ENCODE data around the gene IFRD2.
"Not testable (repeated sequence)": the region's sequence is repeated elsewhere in the genome, so short reads cannot be mapped to it uniquely, and the experiment has no call there.

The IFRD2 gene

DNA sequence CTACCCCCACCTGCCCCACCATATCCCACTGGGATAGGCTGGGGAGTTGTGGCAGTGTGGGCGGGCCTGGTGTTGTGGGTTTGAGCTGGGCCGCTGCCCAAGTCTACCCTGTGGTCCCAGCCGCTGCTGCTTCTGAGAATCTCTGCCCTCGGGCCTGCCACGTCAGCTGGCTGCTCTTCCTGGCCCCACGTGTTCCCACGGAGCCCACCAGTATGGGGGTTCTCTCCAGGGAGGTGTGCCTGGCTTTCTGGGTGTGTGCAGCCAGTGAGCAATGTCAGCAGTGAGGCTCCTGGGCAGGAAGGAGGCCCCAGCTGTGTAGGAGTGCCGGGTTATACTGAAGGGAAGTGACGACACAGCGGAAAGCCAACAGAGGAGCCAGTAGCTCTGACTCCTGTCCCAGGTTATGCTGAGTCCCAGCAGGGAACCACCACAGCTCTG, 45.7 kb downstream of the IFRD2 start:
- DNase-seq: peak; percentile 77

DNA sequence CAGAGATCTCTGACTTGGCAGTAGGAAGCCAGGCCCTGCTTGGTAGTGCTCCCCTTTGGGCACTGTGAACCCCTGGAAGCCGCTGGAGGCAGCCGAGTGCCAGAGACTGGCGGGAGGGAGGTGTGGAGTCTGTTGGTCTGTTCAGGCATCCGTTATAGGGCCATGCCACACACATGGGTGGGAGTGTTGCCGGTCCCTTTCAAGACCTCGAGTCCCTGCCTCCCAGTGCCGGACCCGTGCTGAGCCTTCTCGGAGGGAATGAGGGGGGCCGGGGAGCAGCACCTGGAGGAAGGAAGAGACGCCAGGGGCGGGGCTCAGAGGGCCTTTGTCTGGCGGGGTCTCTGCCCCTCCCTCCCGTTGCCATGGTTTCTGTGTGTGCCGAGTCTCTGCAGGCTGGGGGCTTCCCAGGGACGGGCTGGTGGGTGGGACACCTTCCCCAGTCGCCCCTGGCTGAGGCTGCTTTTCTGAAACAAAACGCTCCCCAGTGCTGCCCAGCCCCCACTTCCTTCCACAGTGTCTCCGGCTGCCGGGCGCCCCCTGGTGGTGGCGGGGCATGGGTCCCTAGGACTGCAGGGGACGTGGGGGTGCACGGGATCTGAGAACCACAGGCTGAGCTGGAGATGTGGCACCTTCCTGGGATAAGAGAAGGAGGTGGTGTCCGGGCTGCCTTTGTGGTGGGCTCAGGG, 46.3 kb downstream of the IFRD2 start:
- DNase-seq: peak; percentile 89

DNA sequence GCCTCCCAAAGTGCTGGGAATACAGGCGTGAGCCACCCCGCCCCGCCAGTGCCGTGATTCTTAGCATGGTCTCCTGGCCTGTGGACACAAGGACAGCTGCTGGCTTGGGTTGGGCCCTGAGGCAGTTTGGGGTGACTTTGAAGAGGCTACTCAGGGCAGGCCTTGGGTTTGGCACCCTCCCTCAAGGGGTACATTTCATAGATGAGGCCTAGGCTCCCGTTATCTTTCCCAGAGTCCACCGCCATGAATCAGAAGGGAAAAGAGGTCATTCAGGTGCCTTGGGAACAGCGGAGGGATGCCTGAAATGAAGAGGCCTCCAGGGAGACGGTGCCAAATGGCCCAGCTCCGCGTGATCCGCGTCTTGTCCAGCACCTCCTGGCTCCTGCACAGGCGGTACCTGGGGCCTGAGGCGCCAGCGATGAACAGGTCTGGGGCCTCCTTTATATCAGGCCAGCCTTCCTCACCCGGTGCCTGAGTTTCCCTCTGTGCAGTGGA, 46.9 kb downstream of the IFRD2 start:
- no peak for DNase-seq

DNA sequence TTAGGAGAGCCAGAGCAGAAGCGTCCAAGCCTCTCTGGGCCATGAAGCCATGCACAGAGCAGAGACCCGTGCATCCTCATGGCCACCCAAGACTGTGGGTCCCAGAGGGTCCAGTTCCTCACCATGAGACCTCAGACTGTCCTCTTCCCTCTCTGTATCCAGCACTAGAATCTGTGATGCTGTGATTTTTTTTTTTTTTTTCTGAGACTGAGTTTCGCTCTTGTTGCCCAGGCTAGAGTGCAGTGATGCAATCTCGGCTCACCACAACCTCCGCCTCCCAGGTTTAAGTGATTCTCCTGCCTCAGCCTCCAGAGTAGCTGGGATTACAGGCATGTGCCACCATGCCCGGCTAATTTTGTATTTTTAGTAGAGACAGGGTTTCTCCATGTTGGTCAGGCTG, 47.4 kb downstream of the IFRD2 start:
- DNase-seq: not testable (repeated sequence)

DNA sequence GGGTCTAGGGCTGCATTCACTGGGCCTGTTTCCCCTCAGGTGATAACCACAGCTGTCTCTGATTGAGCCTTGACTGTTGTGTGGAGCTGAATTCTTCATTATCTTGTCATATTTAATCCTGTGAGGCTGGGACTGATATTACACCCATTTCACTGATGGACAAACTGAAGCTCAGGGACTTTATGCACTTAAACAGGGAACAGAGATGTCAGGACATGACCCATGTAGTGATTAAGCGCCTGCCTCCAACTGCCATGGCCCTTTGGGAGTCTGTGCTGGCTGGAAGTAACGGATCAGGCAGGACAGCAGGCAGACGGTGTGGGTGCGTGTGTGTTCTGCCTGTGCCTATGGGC, 48.7 kb downstream of the IFRD2 start:
- DNase-seq: no peak

DNA sequence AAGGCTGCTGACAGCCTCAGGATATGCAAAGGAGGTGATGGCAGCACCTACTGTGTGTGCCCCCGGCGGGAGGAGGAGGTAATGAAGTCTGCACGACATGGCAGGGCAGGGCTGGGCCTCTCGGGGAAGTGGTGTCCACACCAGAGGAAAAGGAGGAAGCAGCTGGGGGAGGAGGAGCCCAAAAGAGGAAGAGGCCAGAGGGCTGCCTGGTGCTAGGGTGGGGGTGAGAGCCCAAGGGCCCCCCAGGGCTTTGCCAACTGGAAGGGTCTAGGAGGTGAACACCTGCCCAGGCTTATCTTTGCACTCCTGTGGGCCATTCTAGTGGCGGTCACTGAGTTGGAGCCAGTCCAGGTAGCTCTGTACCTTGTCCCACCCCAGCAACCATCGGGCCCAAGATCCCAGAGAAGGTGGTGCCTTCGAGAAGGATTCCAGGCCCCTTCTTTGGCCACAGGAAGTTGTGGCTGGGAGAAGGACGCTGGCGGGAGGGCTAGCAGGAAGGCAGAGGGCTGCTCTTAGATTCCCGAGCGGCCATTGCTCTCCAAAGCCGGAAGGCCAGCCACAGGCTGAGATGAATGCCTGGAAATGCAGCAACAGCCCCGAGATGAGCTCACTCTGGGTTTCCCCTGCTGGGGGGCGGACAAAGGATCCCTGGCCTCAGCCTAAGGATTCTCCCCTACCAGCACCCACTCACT, 49.2 kb downstream of the IFRD2 start:
- peak; percentile 63 for DNase-seq

DNA sequence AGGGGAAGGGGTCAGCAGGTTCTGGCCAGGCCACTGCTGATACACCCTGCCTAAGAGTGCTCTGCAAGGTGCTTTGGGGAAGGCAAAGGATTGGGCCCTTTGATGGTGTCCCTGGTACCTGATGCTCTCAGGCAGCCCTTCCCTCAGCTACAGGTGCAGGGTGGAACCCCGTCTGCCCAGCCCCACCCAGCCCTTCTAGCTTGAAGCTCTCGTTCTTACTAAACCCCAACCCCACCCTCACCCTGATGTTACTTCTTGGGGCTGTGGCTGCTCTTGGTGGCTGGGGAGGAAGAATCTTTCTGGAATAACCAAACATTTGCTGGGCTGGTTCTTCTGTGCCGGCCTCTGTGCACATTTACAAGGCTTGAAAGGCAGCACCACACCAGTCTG, 49.9 kb downstream of the IFRD2 start:
- DNase-seq: no peak

DNA sequence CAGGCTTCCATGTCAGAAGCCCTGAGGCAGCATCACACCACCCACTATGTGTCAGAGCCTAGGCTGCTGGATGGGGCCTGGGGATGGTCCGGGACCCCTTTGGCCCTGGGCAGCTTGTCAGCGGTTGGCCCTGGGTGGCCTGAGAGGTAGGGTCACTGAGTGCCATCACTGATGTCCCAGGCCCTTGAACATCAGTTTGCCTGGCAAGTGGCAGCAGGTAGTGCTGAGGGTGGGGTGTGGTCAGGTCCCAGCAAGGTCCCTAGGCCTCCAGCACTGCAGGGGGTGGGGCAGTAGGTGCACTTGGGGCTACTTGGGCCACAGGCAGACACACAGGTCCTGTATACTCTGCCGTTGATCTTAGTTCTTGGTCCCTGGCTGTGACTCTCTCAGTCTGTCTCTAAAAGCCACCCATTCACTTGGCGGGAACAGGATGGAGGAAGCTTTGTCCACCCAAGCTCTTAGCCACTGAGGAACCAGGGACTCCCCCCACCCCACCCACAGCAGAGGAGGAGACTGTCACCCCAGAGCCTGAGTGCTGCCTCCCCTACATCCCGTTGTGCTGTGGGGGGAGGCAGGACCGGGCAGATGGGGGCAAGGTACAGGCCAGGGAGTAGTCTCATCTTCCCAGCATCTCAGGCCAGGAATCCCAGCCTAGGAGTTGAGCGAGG, 50.4 kb downstream of the IFRD2 start:
- DNase-seq: no peak

DNA sequence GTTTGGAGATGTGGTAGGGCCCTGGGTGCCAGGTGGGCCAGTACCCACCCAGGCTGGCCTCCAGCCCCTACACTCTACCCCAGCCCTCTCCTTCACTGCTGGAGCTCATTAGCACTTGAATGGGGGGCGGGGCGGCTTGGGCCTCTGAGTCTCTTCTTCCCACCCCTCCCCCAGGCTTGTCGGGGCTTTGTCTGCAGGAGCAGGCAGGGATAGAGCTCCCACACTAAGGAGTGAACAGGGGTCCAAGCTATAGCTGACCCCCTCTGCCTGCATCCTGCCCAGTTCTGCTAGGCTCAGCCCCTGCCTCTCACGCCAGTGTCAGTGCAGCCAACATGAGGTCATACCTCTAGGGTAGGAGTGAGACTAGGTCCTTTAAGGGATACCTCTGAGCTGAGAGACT, 51.1 kb downstream of the IFRD2 start:
- DNase-seq: no peak

DNA sequence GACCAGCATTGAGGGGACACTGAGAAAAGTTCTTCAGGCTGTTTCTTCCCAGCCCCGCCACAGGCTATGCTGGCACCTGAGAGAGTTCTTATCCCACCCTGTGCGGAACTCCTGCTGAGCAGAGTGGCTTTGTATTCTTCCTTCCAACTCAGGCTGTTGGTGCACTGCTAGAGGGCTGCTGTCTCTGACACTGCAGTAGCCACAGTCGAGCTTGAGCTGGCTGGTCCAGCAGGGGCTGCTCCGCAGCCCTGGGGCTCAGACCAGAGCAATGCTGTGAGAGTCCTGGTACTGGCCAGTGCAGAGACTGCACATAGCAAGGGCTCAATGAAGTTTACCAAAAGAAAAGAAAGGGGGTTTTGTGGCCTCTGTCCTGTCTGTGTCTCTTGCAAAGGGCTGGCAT, 52.6 kb downstream of the IFRD2 start:
- no peak for DNase-seq

DNA sequence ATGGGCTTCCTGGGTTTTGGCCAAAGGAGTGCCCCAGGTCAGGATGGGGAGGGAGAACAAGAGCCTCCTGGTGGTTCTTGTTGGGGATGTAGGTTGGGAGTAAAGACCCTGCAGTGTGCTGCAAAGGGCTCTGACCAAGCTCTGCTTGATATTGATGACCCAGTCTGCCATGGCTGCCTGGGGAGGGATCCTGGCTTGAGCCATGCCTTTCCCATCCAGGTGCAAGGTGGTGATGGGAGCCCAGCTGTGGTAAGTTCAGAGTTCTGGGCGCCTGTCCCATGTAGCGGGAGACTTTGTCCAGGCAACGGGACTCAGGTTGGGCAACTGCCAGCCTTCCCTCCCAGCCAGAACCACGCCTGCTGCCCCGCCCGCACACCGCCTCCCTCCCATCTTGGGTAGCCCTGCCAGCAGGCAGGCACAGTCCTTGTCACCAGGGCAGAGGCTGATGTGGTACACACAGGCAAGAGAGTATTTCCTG, 53.6 kb downstream of the IFRD2 start:
- peak; percentile 82 for DNase-seq

DNA sequence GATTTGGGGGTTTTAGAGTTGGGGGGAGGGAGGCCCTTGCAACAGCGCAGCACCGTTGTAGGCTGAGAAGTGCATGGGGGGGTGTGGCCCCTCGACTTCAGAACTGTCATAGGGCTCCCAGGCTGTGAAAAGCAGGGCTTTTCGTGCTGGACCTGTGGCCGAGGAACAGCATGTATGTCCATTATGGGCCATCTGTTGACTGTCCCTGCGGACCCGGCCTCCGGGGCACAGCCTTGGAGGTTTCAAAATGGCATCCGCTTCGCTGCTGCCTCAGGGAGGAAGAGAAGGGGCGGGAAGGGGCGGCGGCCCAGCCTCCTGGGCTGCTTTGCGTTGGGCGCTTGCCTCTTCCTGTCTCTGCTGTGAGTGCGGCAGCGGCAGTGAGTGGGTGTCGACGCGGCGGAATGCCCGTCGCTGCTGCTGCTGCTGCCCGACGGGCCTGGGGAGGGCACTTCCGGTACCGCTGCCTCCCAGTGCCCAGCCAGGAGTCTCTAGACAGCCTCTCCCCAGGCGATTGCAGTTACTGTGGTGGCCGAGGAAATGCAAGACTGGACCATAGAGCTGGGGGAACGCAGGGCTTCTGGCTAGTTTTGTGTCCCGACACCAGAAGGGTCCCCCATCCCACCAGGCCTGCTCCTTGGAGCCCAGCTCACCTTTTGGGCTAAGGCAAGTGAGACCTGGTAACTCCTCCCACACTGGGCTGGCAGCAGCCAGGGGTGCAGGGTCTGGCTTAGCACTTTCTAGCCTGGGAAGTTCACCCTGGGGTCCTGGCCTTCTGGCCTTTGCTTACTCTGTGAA, 54.3 kb downstream of the IFRD2 start:
- peak; percentile 87 for DNase-seq
